GM12878 (cell line): ENCODE measurements around the gene SIK2. TPM values are rescaled to one million over a fixed set of nuclear protein-coding genes. Genes with fewer than 3 reads are reported as not detected.
A peak's percentile ranks its signal among the peaks of the same experiment; 100 is the strongest.

Experiments
- ATAC-seq: fragments of 200-7000 bp; cut with Tn5 transposase; 3 replicates; pipeline ENCODE4 v1.9.1; 2020; ENCODE audit warnings: mild to moderate bottlenecking, moderate library complexity
- BruUV-seq: library from RNA; stranded (reverse); fragments of 400-500 nt; replicated peaks from 2 replicates; lab custom pipeline; 2021; lab: Mats Ljungman, UMichigan
- CTCF ChIA-PET: fragments of 300-600 bp; sonication (Branson Sonifier 250); formaldehyde crosslinking; extraction: SDS; loops from one replicate; lab custom pipeline; 2021; ENCODE audit warnings: inconsistent platforms; lab: Yijun Ruan, JAX
- POLR2A ChIA-PET: fragments of 350-600 bp; formaldehyde crosslinking; extraction: SDS; loops from one replicate; lab custom pipeline; 2021; ENCODE audit warnings: inconsistent platforms; lab: Charles Lee
- RAD21 ChIA-PET: fragments of 300-600 bp; sonication (Branson Sonifier 250); formaldehyde crosslinking; loops from one replicate; lab custom pipeline; 2023; ENCODE audit warnings: antibody characterized with exemption; ENCODE audit not compliant: unreplicated experiment; lab: Charles Lee
- SMC1A ChIA-PET: fragments of 300-600 bp; sonication (Branson Sonifier 250); formaldehyde crosslinking; loops from one replicate; lab custom pipeline; 2023; ENCODE audit not compliant: unreplicated experiment, uncharacterized antibody; lab: Charles Lee
- DNase-seq: peaks from one replicate; pipeline ENCODE4 v3.0.0-alpha.2; 2011; ENCODE audit warnings: low read depth, low spot score
- FAIRE-seq: peaks from 3 replicates; lab custom pipeline; 2011; peaks lifted over from hg19 to GRCh38; lab: Jason Lieb, UNC
- H2AFZ ChIP-seq: 2 replicates; pipeline ENCODE4 v1.6.0; 2011; ENCODE audit warnings: low read depth, low read length, control low read depth; ENCODE audit not compliant: control insufficient read depth
- H3K27ac ChIP-seq: 2 replicates; pipeline ENCODE4 v1.5.1; 2011; ENCODE audit warnings: control low read depth; ENCODE audit not compliant: control insufficient read depth, insufficient read depth
- H3K27me3 ChIP-seq, 2 experiments: replicated peaks in 1 of 2; 2 replicates each; pipeline versions ENCODE4 v1.6.0 to v1.6.1; 2011; ENCODE audit warnings: low read length in 1 of 2; ENCODE audit not compliant: control insufficient read depth in 2 of 2, insufficient read depth in 2 of 2
- H3K36me3 ChIP-seq, 2 experiments: 2 replicates each; pipeline ENCODE4 v1.5.1; 2011; ENCODE audit warnings: low read length in 1 of 2; ENCODE audit not compliant: control insufficient read depth in 2 of 2, insufficient read depth in 2 of 2
- H3K4me1 ChIP-seq: 2 replicates; pipeline ENCODE4 v1.6.1; 2011; ENCODE audit warnings: mild to moderate bottlenecking, low read length, moderate library complexity, mixed read lengths; ENCODE audit not compliant: control insufficient read depth, insufficient read depth
- H3K4me2 ChIP-seq: 2 replicates; pipeline ENCODE4 v1.6.0; 2011; ENCODE audit warnings: control low read depth; ENCODE audit not compliant: control insufficient read depth, insufficient read depth
- H3K4me3 ChIP-seq: fragments of 200-600 bp; sonication (generic); 2 replicates; pipeline ENCODE4 v1.5.1; 2016
- H3K79me2 ChIP-seq: 2 replicates; pipeline ENCODE4 v1.6.0; 2011; ENCODE audit warnings: low read length; ENCODE audit not compliant: control insufficient read depth, insufficient read depth
- H3K9ac ChIP-seq: 2 replicates; pipeline ENCODE4 v1.8.0; 2011; ENCODE audit warnings: low read length, control low read depth, mixed read lengths; ENCODE audit not compliant: control insufficient read depth, insufficient read depth
- H3K9me3 ChIP-seq: replicated peaks from 3 replicates; pipeline ENCODE4 v1.5.1; 2011; ENCODE audit warnings: mild to moderate bottlenecking, low read length; ENCODE audit not compliant: control insufficient read depth, insufficient read depth
- H4K20me1 ChIP-seq: 2 replicates; pipeline ENCODE4 v1.6.0; 2011; ENCODE audit not compliant: control insufficient read depth, insufficient read depth
- CBX3 ChIP-seq: fragments of 200-600 bp; sonication (generic); IDR thresholded peaks from 2 replicates; pipeline ENCODE4 v1.6.1; 2016; ENCODE audit warnings: low read depth, borderline replicate concordance
- MEF2A ChIP-seq: IDR thresholded peaks from 2 replicates; pipeline ENCODE4 v1.6.1; 2011; ENCODE audit warnings: low read depth, mild to moderate bottlenecking, low read length, moderate library complexity; ENCODE audit not compliant: insufficient read depth
- NR2F1 ChIP-seq: fragments of 450-650 bp; conservative IDR thresholded peaks from 2 replicates; pipeline ENCODE4 v1.6.1; 2017; ENCODE audit warnings: mild to moderate bottlenecking
- POLR2AphosphoS5 ChIP-seq: IDR thresholded peaks from 2 replicates; pipeline ENCODE4 v1.6.1; 2011; ENCODE audit warnings: mild to moderate bottlenecking, low read length, inconsistent platforms
- RB1 ChIP-seq: fragments of 450-650 bp; formaldehyde crosslinking; IDR thresholded peaks from 2 replicates; pipeline ENCODE4 v1.6.1; 2017; ENCODE audit warnings: mild to moderate bottlenecking, borderline replicate concordance
- SMARCA5 ChIP-seq: fragments of 450-650 bp; IDR thresholded peaks from 2 replicates; pipeline ENCODE4 v1.6.1; 2017; ENCODE audit warnings: mild to moderate bottlenecking
- SMC3 ChIP-seq: IDR thresholded peaks from 2 replicates; pipeline ENCODE4 v1.6.1; 2011; ENCODE audit warnings: low read length, improper control_type of control experiment, borderline replicate concordance
- YY1 ChIP-seq: IDR thresholded peaks from 2 replicates; pipeline ENCODE4 v1.6.1; 2011; ENCODE audit warnings: low read depth, mild to moderate bottlenecking, low read length
- WGBS: methylation state at CpG from one replicate; pipeline ENCODE4 v1.1.6; 2016; ENCODE audit warnings: low lambda C conversion rate; ENCODE audit not compliant: insufficient replicate concordance, insufficient coverage; ENCODE audit errors: missing lambda C conversion rate; 5-methylcytosine and 5-hydroxymethylcytosine counted together
- in situ Hi-C: fragments of 300-500 bp; cut with MboI; formaldehyde crosslinking; loops from 9 replicates; pipeline ENCODE4 v1.14.3; 2018; ENCODE audit warnings: mixed read lengths
- intact Hi-C: fragments of 100-400 bp; cut with micrococcal nuclease; formaldehyde crosslinking; loops from one replicate; pipeline ENCODE4 v1.14.2; 2022; ENCODE audit not compliant: unreplicated experiment
- polyA plus RNA-seq, 11 experiments: library from polyadenylated mRNA; depleted of rRNA in 4 of 11; unstranded in 6 of 11; stranded (reverse) in 5 of 11; fragments of >200 nt; fragmentation: Nextera tagmentation in 4 of 11; fragmentation: Illumina TruSeq in 1 of 11; extraction: Ambion mirVana in 4 of 11; extraction: Trizol in 1 of 11; gene quantifications; 1 replicate in 1 of 11; 2 replicates in 10 of 11; pipeline versions ENCODE4 v1.2.1 to v1.2.3, GENCODE V29; 2011 to 2016; ENCODE audit warnings: inconsistent platforms in 2 of 11, missing spikeins in 2 of 11, low read depth in 1 of 11
- total RNA-seq, 4 experiments: library from RNA; depleted of rRNA in 3 of 4; stranded (reverse); fragments of >200 nt in 3 of 4; fragmentation: Illumina TruSeq in 1 of 4; extraction: Trizol in 1 of 4; gene quantifications; 2 replicates each; pipeline versions ENCODE4 v1.2.1 to v1.2.3, GENCODE V29; 2013 to 2021
- TF ChIP-seq, protein P1 (sequence below): fragments of 150-350 bp; IDR thresholded peaks from 2 replicates; pipeline ENCODE4 v1.6.1; 2014; ENCODE audit warnings: mild to moderate bottlenecking, low read depth, low read length
- TF ChIP-seq, protein P2 (sequence below): fragments of 450-650 bp; IDR thresholded peaks from 2 replicates; pipeline ENCODE4 v1.6.1; 2017; ENCODE audit warnings: mild to moderate bottlenecking, moderate library complexity
- TF ChIP-seq, protein P3 (sequence below), 3 experiments: IDR thresholded peaks in 2 of 3; conservative IDR thresholded peaks in 1 of 3; 2 replicates each; pipeline ENCODE4 v1.5.1; 2011; ENCODE audit warnings: low read depth in 3 of 3, low read length in 3 of 3, mild to moderate bottlenecking in 3 of 3, control low read depth in 2 of 3, moderate library complexity in 2 of 3, inconsistent platforms in 1 of 3, mixed read lengths in 1 of 3; ENCODE audit not compliant: control insufficient read depth in 2 of 3, insufficient read depth in 1 of 3; ENCODE audit errors: extremely low read depth in 1 of 3

SIK2 gene
- total and polyA plus RNA-seq, 10 of the 15 experiments (the other 5 are each of a cell fraction or from before 2014, with no cell fraction given), result 0.97 to 14.2 (median 4.5) TPM

DNA sequence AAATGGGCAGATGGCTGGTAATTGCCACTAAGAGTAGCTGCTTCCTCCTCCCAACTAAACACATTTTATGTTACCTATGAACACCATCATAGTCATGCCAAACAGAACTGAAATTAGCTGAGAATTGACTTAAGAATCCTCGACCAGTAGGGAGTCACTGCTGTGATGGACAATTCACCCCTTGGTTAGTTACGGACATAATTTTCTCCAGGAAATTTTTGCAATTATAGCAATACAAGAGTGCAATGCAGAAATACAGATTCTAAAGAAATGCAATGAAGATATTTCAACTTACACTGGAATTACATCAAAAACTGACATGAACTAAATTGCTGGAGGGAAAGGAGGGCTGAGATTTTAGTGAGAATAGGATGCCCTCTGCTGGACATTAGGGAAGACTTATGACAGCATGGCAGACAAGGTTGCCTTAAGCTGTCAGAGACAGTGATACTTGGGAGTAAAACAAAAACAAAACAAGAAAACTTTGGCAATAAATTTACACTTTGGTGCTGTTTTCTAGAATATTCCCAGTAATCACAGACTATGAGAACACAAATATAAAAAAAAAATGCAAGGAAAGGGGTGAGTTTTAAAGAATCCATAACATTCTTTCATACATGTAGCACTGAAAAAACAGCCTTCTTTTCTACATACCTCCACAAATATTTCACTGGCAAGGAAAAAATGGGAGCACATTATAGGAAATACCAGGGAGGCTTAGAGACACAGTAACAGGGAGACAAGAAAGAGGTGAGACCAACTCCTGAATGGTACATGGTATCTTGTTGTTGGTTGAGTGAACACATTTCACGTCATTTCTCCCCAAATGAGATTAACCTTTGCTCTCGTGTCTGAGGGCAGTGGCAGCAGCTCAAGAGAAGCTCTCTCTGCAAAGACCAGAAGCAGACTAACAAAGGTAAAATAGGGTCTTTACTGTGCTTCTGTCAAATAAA lies 175.1 kb downstream of the SIK2 start:
- BruUV-seq, result no TSS peak
- H3K27ac ChIP-seq, result peak overlapping the region; percentile 68
- H4K20me1 ChIP-seq, result no peaks in the 10 kb centered on the region
- FAIRE-seq, result peak; percentile 68
- POLR2A ChIA-PET, result interaction anchor here (0.6 to 5.8 kb wide), 10 partner anchors 11 to 190 kb away, joined by 3 to 56 read pairs (median 4); partner anchors contain the start of gene PPP2R1B
- peak; percentile 92 for ATAC-seq
- no peaks in the 10 kb centered on the region for H3K9me3 ChIP-seq
- SMC1A ChIA-PET, result interaction anchor here (0.6 to 6.0 kb wide), 54 partner anchors 9 to 347 kb away, joined by 3 to 154 read pairs (median 5); partner anchors contain the start of genes PPP2R1B and SIK2
- peak; percentile 52 for DNase-seq
- no peaks in the 10 kb centered on the region for H3K36me3 ChIP-seq
- intact Hi-C loops (loop anchor here (1.0 to 10.0 kb wide), 6 partner anchors 64 to 1493 kb away; partner anchors contain the start of gene SIK2), in situ Hi-C loops (loop anchor here (5.0 kb wide), 1 partner anchor 175 kb away; the partner anchor contains the start of gene SIK2)
- CTCF ChIA-PET, result interaction anchor here (0.5 to 6.4 kb wide), 62 partner anchors 8 to 503 kb away, joined by 3 to 170 read pairs (median 5); partner anchors contain the start of genes ALG9, PPP2R1B and SIK2
- peak overlapping the region; percentile 73 for H3K4me2 ChIP-seq
- no peak overlapping the region for H3K4me3 ChIP-seq
- no peaks in the 10 kb centered on the region for H3K27me3 ChIP-seq
- RAD21 ChIA-PET, result interaction anchor here (0.7 to 5.9 kb wide), 38 partner anchors 9 to 211 kb away, joined by 3 to 136 read pairs (median 4); partner anchors contain the start of genes ALG9, PPP2R1B and SIK2
- H3K4me1 ChIP-seq, result peaks cover 8% of the 10 kb centered on the region; the same call in 1 of the 2 replicates
- no peaks in the 10 kb centered on the region for H3K79me2 ChIP-seq
- peak overlapping the region; percentile 32 for H2AFZ ChIP-seq
- H3K9ac ChIP-seq, result 0 out of 2 replicates have a peak overlapping the region, but pooled peaks have one; percentile 24
- WGBS, result 54% methylated on average over 4 of the region's 4 CpGs
- TF ChIP-seq POLR2AphosphoS5 (no peak), SMC3 (peak; percentile 98), RB1 (0 out of 2 replicates have a peak, but pooled peaks have one; percentile 39), YY1 (peak; percentile 72), MEF2A (no peak), SMARCA5 (no peak), NR2F1 (peak; percentile 44; the same call in 1 of the 2 replicates), CBX3 (no peak)
- TF ChIP-seq, protein P1, sequence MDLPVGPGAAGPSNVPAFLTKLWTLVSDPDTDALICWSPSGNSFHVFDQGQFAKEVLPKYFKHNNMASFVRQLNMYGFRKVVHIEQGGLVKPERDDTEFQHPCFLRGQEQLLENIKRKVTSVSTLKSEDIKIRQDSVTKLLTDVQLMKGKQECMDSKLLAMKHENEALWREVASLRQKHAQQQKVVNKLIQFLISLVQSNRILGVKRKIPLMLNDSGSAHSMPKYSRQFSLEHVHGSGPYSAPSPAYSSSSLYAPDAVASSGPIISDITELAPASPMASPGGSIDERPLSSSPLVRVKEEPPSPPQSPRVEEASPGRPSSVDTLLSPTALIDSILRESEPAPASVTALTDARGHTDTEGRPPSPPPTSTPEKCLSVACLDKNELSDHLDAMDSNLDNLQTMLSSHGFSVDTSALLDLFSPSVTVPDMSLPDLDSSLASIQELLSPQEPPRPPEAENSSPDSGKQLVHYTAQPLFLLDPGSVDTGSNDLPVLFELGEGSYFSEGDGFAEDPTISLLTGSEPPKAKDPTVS, result no peak
- TF ChIP-seq, protein P2, sequence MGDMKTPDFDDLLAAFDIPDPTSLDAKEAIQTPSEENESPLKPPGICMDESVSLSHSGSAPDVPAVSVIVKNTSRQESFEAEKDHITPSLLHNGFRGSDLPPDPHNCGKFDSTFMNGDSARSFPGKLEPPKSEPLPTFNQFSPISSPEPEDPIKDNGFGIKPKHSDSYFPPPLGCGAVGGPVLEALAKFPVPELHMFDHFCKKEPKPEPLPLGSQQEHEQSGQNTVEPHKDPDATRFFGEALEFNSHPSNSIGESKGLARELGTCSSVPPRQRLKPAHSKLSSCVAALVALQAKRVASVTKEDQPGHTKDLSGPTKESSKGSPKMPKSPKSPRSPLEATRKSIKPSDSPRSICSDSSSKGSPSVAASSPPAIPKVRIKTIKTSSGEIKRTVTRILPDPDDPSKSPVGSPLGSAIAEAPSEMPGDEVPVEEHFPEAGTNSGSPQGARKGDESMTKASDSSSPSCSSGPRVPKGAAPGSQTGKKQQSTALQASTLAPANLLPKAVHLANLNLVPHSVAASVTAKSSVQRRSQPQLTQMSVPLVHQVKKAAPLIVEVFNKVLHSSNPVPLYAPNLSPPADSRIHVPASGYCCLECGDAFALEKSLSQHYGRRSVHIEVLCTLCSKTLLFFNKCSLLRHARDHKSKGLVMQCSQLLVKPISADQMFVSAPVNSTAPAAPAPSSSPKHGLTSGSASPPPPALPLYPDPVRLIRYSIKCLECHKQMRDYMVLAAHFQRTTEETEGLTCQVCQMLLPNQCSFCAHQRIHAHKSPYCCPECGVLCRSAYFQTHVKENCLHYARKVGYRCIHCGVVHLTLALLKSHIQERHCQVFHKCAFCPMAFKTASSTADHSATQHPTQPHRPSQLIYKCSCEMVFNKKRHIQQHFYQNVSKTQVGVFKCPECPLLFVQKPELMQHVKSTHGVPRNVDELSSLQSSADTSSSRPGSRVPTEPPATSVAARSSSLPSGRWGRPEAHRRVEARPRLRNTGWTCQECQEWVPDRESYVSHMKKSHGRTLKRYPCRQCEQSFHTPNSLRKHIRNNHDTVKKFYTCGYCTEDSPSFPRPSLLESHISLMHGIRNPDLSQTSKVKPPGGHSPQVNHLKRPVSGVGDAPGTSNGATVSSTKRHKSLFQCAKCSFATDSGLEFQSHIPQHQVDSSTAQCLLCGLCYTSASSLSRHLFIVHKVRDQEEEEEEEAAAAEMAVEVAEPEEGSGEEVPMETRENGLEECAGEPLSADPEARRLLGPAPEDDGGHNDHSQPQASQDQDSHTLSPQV, result peak; percentile 81; the same call in 1 of the 2 replicates
- TF ChIP-seq, protein P3, sequence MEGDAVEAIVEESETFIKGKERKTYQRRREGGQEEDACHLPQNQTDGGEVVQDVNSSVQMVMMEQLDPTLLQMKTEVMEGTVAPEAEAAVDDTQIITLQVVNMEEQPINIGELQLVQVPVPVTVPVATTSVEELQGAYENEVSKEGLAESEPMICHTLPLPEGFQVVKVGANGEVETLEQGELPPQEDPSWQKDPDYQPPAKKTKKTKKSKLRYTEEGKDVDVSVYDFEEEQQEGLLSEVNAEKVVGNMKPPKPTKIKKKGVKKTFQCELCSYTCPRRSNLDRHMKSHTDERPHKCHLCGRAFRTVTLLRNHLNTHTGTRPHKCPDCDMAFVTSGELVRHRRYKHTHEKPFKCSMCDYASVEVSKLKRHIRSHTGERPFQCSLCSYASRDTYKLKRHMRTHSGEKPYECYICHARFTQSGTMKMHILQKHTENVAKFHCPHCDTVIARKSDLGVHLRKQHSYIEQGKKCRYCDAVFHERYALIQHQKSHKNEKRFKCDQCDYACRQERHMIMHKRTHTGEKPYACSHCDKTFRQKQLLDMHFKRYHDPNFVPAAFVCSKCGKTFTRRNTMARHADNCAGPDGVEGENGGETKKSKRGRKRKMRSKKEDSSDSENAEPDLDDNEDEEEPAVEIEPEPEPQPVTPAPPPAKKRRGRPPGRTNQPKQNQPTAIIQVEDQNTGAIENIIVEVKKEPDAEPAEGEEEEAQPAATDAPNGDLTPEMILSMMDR (IDR thresholded peaks at IDR 0.05 in 2 of 3, conservative IDR thresholded peaks at IDR 0.05 in 1 of 3; ENCODE audit: control insufficient read depth in 2 of 3, extremely low read depth in 1 of 3, insufficient read depth in 1 of 3, low read depth in 3 of 3, low read length in 3 of 3), result peak; percentile 65 to 86 (median 79)
